ENCODE measurements around the gene PJA2.

PJA2 gene

DNA sequence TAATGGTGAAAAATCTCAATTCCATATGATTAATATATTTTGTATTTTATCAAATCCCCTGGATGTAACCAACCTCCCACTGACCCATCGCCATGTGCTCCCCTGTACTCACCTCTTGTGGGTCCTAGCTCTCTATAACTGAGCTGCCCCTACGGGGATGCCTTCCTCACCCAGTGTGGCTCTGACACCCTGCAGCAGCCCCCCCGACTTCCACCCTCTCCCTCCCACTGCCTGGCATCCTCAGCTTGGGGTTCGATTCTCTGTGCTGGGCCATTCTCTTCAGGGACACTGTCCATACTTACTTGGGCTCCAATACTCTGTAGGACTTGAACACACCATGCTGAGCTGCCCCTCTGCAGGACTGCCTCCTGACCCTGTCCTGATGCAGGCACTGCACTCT lies 87.1 kb downstream of the PJA2 start:
- Histone ChIP-seq H3K4me1 (ENCODE audit: insufficient read depth, low read length) (no peaks in the 10 kb centered on the region), H3K9me3 (ENCODE audit: control insufficient read depth, insufficient read depth, low read length) (no peaks in the 10 kb centered on the region), H3K36me3 (ENCODE audit: insufficient read depth, low read length) (no peaks in the 10 kb centered on the region), H3K9ac (ENCODE audit: low read depth, low read length) (no peak overlapping the region)

DNA sequence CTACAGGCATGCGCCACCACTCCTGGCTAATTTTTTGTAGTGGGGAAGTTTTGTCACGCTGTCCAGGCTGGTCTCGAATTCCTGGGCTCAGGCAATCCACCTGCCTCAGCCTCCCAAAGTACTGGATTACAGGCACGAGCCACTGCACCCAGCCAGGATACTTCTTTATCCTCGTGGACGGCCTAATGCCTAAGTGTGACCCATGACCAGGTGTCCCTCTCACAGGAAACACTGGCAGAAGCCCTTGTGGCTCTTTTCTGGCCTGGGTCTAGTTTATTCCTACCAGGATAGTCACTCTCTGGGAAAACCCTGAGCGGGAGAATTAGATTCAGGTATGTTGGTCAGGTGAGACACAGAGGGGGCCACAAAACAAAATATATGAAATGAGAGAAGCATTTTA lies 90.4 kb downstream of the PJA2 start:
- Histone ChIP-seq H3K9ac (ENCODE audit: low read depth, low read length) (no peak overlapping the region), H3K4me1 (ENCODE audit: insufficient read depth, low read length) (no peaks in the 10 kb centered on the region), H3K9me3 (ENCODE audit: control insufficient read depth, insufficient read depth, low read length) (no peaks in the 10 kb centered on the region), H3K36me3 (ENCODE audit: insufficient read depth, low read length) (no peaks in the 10 kb centered on the region)

- Histone ChIP-seq H3K9me3 (ENCODE audit: control insufficient read depth, insufficient read depth, low read length) (no peaks in the 10 kb centered on the region), H3K4me1 (ENCODE audit: insufficient read depth, low read length) (no peaks in the 10 kb centered on the region), H3K9ac (ENCODE audit: low read depth, low read length) (no peak overlapping the region), H3K36me3 (ENCODE audit: insufficient read depth, low read length) (no peaks in the 10 kb centered on the region)
These were observed 91.2 kb downstream of the PJA2 start for GRCh38 chr5:109318455-109319108.

DNA sequence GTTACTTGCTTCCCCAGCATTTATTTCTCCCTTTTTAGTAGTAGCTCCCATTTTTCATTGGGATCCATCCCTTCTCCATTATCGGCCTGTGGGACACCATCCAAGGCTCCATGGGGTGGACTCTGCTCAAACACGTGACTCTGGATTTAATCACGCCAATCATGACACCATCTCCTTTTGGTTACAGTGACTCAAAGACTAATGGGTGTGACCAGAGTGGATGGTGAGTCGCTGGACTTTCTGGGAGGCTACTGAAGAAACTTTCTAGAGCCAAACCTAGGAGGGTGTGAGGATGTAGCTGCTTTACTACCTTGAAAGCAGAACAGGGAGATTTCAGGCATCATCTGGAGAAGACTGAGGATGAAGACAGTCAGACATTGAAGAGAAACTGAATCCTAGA lies 93.1 kb downstream of the PJA2 start:
- H3K9me3 ChIP-seq (ENCODE audit: control insufficient read depth, insufficient read depth, low read length) = no peaks in the 10 kb centered on the region
- H3K36me3 ChIP-seq (ENCODE audit: insufficient read depth, low read length) = no peaks in the 10 kb centered on the region
- no peaks in the 10 kb centered on the region for H3K4me1 ChIP-seq (ENCODE audit: insufficient read depth, low read length)
- H3K9ac ChIP-seq (ENCODE audit: low read depth, low read length) = no peak overlapping the region

DNA sequence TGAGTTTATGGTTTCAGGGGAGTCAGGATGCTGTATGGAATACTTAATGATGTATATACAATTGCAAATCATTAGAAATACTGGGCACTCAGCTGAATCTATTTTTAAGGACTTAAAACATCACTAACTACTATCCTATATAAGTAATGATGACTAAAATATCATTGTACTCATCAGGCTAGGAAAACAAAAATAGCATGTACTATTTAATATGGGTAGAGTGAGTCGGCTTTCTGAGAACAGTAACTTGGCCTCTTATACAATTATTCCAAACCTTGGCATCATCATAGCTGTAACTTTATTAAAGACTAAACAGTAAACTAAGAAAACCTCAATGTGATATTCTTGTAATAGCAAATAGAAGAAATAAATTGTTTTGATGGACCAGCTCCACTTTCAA lies 94.5 kb downstream of the PJA2 start:
- Histone ChIP-seq H3K36me3 (ENCODE audit: insufficient read depth, low read length) (no peaks in the 10 kb centered on the region), H3K9me3 (ENCODE audit: control insufficient read depth, insufficient read depth, low read length) (no peaks in the 10 kb centered on the region), H3K9ac (ENCODE audit: low read depth, low read length) (no peak overlapping the region), H3K4me1 (ENCODE audit: insufficient read depth, low read length) (no peaks in the 10 kb centered on the region)

GRCh38 chr5:109313127-109313526 lies 96.6 kb downstream of the PJA2 start:
- H3K9ac ChIP-seq (ENCODE audit: low read depth, low read length) = no peak overlapping the region
- no peaks in the 10 kb centered on the region for H3K4me1 ChIP-seq (ENCODE audit: insufficient read depth, low read length)
- no peaks in the 10 kb centered on the region for H3K36me3 ChIP-seq (ENCODE audit: insufficient read depth, low read length)
- no peaks in the 10 kb centered on the region for H3K9me3 ChIP-seq (ENCODE audit: control insufficient read depth, insufficient read depth, low read length)

GRCh38 chr5:109312695-109313094 lies 97.1 kb downstream of the PJA2 start:
- Histone ChIP-seq H3K4me1 (ENCODE audit: insufficient read depth, low read length) (no peaks in the 10 kb centered on the region), H3K9ac (ENCODE audit: low read depth, low read length) (no peak overlapping the region)

GRCh38 chr5:109310315-109310714 lies 99.5 kb downstream of the PJA2 start:
- Histone ChIP-seq H3K36me3 (ENCODE audit: insufficient read depth, low read length) (no peaks in the 10 kb centered on the region), H3K9ac (ENCODE audit: low read depth, low read length) (no peak overlapping the region), H3K9me3 (ENCODE audit: control insufficient read depth, insufficient read depth, low read length) (no peaks in the 10 kb centered on the region), H3K4me1 (ENCODE audit: insufficient read depth, low read length) (no peaks in the 10 kb centered on the region)

More at GRCh38 chr5:109312695-109313094, 97.1 kb downstream of the PJA2 start:
- Histone ChIP-seq H3K36me3 (ENCODE audit: insufficient read depth, low read length) (no peaks in the 10 kb centered on the region), H3K9me3 (ENCODE audit: control insufficient read depth, insufficient read depth, low read length) (no peaks in the 10 kb centered on the region)

GRCh38 chr5:109309326-109310063 lies 100.3 kb downstream of the PJA2 start:
- H3K36me3 ChIP-seq (ENCODE audit: insufficient read depth, low read length) = no peaks in the 10 kb centered on the region
- no peak overlapping the region for H3K9ac ChIP-seq (ENCODE audit: low read depth, low read length)
- H3K4me1 ChIP-seq (ENCODE audit: insufficient read depth, low read length) = no peaks in the 10 kb centered on the region
- no peaks in the 10 kb centered on the region for H3K9me3 ChIP-seq (ENCODE audit: control insufficient read depth, insufficient read depth, low read length)

GRCh38 chr5:109307951-109308350 lies 101.8 kb downstream of the PJA2 start:
- H3K36me3 ChIP-seq (ENCODE audit: insufficient read depth, low read length) = no peaks in the 10 kb centered on the region
- no peaks in the 10 kb centered on the region for H3K9me3 ChIP-seq (ENCODE audit: control insufficient read depth, insufficient read depth, low read length)
- no peaks in the 10 kb centered on the region for H3K4me1 ChIP-seq (ENCODE audit: insufficient read depth, low read length)
- H3K9ac ChIP-seq (ENCODE audit: low read depth, low read length) = no peak overlapping the region

DNA sequence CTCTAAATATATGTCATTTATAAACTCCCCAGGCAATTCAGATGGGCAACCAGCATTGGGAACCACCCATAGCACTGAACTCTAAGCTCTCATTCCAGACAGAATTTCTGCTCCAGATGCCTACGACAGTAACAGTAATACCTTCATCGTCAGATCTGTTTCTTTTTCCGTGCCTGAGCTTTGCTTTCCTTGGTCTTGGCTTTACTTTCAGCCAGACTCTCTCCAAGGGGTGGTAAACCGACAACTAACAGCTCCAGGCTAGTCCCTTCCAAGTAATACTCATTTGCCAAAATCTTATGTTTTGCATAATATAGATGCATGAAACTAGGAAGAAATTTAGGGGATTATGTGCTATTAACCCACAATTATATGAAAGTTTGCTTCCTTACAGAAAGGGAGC lies 102.3 kb downstream of the PJA2 start:
- Histone ChIP-seq H3K9ac (ENCODE audit: low read depth, low read length) (no peak overlapping the region), H3K36me3 (ENCODE audit: insufficient read depth, low read length) (no peaks in the 10 kb centered on the region), H3K9me3 (ENCODE audit: control insufficient read depth, insufficient read depth, low read length) (no peaks in the 10 kb centered on the region), H3K4me1 (ENCODE audit: insufficient read depth, low read length) (no peaks in the 10 kb centered on the region)

- Histone ChIP-seq H3K9me3 (ENCODE audit: control insufficient read depth, insufficient read depth, low read length) (no peaks in the 10 kb centered on the region), H3K4me1 (ENCODE audit: insufficient read depth, low read length) (no peaks in the 10 kb centered on the region), H3K9ac (ENCODE audit: low read depth, low read length) (no peak overlapping the region), H3K36me3 (ENCODE audit: insufficient read depth, low read length) (no peaks in the 10 kb centered on the region)
These were observed 104.4 kb downstream of the PJA2 start for GRCh38 chr5:109305352-109305751.

DNA sequence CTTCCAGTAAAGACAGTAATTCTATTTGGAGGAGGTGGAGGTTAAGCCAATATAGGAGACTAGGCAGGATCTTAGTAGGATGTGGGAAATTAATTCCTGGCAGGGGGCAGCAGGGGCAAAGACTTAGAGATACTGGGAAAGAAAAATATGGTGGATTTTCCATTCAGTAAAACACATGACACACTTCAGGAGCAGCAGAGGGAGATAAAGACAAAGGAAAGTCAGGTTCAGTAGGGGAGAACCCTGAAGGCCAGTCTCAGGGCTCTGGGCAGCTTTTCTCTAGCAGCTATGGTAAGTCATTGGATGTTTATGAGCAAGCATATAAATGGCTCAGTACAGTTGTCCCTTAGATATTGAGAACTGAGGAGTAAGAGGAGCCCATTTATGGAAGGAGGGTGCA lies 105.5 kb downstream of the PJA2 start:
- no peaks in the 10 kb centered on the region for H3K9me3 ChIP-seq (ENCODE audit: control insufficient read depth, insufficient read depth, low read length)
- H3K9ac ChIP-seq (ENCODE audit: low read depth, low read length) = no peak overlapping the region
- no peaks in the 10 kb centered on the region for H3K4me1 ChIP-seq (ENCODE audit: insufficient read depth, low read length)
- H3K36me3 ChIP-seq (ENCODE audit: insufficient read depth, low read length) = no peaks in the 10 kb centered on the region

- H3K9ac ChIP-seq (ENCODE audit: low read depth, low read length) = no peak overlapping the region
- H3K9me3 ChIP-seq (ENCODE audit: control insufficient read depth, insufficient read depth, low read length) = no peaks in the 10 kb centered on the region
- no peaks in the 10 kb centered on the region for H3K4me1 ChIP-seq (ENCODE audit: insufficient read depth, low read length)
- H3K36me3 ChIP-seq (ENCODE audit: insufficient read depth, low read length) = no peaks in the 10 kb centered on the region
These were observed 109.4 kb downstream of the PJA2 start for GRCh38 chr5:109300367-109300766.

DNA sequence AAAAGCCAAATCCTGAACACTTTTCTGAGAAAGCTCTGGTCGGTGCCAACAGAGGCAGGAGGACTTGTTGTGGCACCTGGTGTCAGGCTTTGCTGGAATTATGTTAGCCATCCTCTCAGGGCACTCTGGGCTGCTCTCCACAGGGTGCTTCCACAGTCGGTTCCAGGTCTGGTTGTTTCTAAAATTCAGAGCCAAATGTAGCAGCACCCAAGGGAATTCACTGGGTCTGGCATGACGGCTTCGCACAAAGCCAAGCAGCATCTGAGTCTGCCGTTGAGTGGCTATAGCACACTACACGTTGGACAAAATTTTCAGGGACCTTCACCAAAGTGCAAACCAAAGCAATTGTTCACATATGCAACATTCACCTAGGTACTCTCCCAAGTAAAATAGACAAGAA lies 110.2 kb downstream of the PJA2 start:
- no peaks in the 10 kb centered on the region for H3K9me3 ChIP-seq (ENCODE audit: control insufficient read depth, insufficient read depth, low read length)
- no peaks in the 10 kb centered on the region for H3K36me3 ChIP-seq (ENCODE audit: insufficient read depth, low read length)
- H3K9ac ChIP-seq (ENCODE audit: low read depth, low read length) = no peak overlapping the region
- no peaks in the 10 kb centered on the region for H3K4me1 ChIP-seq (ENCODE audit: insufficient read depth, low read length)
